PC-3 (cell line): Measurements from ENCODE around the gene MMS19.

Experiments used
- CTCF ChIP-seq: fragments of 300-600 bp; sonication (generic); conservative IDR thresholded peaks from 2 replicates; pipeline ENCODE4 v1.5.1; 2017; ENCODE audit warnings: antibody characterized with exemption, low read depth, mild to moderate bottlenecking, low read length
- EZH2 ChIP-seq: fragments of 300-600 bp; sonication (generic); IDR thresholded peaks from one replicate; pipeline ENCODE4 v1.6.1; 2017; ENCODE audit warnings: antibody characterized with exemption, mild to moderate bottlenecking, low read length; ENCODE audit not compliant: unreplicated experiment

DNA sequence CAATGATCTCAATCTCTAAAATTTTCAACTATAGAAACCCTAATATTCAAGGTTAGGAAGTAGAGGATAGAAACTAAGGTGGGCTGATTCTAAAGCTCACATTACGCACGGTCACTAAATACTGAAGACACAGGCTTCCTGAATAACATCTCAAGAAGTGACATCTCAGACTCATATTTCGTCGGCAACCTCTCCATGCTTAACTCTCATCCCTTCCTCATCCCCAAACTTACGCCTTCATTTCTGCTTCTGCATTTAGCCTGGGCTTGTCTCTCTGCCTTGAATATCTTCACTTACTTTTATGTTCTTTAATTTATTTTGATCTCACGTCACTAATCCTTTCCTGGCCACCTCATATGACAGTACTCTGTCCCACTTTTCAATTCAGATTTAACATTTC is 63.0 kb downstream of the MMS19 start:
- TF ChIP-seq CTCF (no peak), EZH2 (no peak)
